ENCODE data around the gene ARHGEF10L.

ARHGEF10L gene

DNA sequence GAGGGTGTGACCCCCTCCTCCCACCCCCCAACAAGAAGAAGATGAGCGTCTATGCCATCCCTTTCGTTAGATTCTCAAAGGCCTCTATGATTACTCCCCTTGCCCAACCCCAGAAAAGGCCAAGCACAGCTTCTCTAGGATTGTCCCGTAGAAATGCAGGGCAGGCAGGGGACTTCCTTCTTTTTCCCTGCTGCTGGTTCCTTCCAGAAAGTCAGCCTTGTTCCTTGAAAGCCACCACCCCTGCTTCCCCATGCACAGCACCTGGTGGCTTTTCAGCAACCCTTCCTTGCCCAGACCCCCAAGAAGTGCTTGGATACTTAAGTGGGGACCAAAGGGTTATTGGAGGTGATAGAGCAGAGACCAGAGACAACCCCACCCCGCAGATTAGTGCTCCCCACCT is 75.1 kb downstream of the ARHGEF10L start:
- TF ChIP-seq, protein P1, sequence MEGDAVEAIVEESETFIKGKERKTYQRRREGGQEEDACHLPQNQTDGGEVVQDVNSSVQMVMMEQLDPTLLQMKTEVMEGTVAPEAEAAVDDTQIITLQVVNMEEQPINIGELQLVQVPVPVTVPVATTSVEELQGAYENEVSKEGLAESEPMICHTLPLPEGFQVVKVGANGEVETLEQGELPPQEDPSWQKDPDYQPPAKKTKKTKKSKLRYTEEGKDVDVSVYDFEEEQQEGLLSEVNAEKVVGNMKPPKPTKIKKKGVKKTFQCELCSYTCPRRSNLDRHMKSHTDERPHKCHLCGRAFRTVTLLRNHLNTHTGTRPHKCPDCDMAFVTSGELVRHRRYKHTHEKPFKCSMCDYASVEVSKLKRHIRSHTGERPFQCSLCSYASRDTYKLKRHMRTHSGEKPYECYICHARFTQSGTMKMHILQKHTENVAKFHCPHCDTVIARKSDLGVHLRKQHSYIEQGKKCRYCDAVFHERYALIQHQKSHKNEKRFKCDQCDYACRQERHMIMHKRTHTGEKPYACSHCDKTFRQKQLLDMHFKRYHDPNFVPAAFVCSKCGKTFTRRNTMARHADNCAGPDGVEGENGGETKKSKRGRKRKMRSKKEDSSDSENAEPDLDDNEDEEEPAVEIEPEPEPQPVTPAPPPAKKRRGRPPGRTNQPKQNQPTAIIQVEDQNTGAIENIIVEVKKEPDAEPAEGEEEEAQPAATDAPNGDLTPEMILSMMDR (IDR thresholded peaks at IDR 0.05; ENCODE audit: extremely low read depth, missing control alignments): no peak

DNA sequence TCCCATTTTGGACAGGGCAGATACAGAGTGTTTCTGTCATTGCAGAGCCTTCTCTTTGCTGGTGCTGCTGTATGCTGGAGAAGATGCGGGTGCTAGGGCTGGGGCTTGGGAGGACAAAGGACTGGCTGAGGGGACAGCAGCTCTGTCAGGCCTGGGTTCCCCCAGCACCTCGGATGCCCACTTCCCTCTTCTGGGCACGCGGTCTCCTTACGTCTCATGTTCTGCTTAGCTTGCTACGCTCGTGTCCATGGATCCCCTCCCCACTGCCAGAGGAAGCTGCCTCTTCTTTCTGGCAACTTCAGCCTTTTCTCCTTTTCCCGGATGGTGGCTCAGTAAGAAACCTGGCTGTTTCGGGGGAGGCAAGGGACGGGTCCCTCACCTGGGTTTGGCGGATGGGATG is 75.7 kb downstream of the ARHGEF10L start:
- TF ChIP-seq, protein P1 (IDR thresholded peaks at IDR 0.05; ENCODE audit: extremely low read depth, missing control alignments): no peak
- DNase-seq (ENCODE audit: low spot score): no peak

More for the DNA sequence above, 75.1 kb downstream of the ARHGEF10L start:
- DNase-seq (ENCODE audit: low spot score): no peak

DNA sequence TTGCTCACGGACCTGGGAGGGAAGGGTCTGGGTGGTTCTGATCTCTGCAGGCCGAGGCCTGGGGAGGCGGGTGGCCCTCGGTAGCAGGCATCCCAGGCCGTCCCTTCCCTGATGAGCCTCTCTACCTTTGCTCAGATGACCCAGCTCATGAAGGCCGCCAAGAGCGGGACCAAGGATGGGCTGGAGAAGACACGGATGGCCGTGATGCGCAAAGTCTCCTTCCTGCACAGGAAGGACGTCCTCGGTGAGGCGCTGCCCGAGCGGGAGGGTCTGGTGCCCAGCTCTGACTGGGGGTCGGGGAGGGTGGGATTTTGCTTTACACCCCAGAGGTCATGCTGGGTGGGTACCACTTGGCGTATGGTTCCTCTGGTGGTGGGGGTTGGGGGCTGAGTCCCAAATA is 76.5 kb downstream of the ARHGEF10L start:
- DNase-seq (ENCODE audit: low spot score): no peak
- TF ChIP-seq, protein P1 (IDR thresholded peaks at IDR 0.05; ENCODE audit: extremely low read depth, missing control alignments): no peak

DNA sequence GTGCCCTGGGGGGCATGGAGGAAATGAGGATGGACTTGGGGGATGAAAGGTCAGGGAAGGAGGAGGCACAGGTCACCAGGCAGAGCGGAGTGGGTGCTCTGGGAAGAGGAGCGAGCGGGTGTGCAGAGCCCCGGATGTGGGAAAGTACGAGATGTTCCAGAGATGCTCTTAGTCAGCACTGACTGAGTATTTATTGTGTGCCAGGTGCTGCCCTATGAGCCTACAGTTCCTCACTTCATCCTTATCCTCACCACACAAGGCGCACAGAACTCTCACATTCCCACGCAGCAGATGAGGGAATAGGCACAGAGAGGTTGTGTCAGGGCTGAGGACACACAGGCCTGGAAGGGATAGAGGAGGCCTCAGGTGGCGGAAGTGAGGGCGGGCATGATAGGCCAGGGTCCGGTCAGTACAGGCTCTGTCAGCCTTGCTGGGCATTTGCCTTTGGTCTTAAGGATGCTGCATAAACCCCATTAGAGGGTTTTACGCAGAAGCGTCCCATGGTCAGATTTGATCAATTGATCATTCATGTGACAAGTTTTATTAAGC is 77.3 kb downstream of the ARHGEF10L start:
- DNase-seq (ENCODE audit: low spot score): no peak

DNA sequence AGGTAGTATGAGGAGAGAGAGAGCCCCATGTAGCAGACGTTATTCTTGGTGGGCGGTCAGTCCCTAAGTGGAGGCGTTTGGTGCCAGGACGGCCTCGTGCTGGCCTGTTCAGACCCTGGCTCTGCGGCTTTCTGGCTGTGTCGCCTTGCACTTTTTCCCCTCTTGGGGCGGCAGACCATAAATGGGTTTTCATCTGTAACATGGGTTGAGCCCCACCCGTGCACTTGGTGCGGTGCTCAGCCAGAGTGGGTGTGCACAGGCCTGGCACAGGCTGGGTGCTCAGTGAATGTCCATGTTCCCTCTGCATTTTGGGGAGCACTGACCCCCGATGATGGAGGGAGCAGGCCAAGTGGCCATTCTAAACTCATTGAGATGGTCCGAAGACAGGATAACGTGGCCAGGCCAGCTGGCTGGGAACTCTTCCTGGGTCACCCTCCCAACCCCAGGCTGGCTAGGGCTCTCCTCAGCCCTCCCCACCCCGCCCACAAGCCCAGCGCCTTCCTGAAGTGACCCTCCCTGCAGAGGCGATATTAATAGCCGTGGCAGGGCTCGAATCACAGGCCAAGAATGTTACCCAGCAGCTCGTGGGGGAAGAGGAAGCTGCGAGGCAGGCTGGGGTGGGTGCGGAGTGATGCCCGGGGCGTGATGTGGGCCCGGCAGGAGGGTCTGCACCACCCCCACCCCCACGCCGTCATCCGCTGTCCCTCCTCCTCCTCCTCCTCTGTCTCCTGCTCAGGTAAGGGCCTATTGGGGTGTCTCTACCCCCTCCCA is 78.5 kb downstream of the ARHGEF10L start:
- TF ChIP-seq, protein P1 (IDR thresholded peaks at IDR 0.05; ENCODE audit: extremely low read depth, missing control alignments): no peak
- no peak for DNase-seq (ENCODE audit: low spot score)

More for the DNA sequence above, 77.3 kb downstream of the ARHGEF10L start:
- TF ChIP-seq, protein P1 (IDR thresholded peaks at IDR 0.05; ENCODE audit: extremely low read depth, missing control alignments): no peak

DNA sequence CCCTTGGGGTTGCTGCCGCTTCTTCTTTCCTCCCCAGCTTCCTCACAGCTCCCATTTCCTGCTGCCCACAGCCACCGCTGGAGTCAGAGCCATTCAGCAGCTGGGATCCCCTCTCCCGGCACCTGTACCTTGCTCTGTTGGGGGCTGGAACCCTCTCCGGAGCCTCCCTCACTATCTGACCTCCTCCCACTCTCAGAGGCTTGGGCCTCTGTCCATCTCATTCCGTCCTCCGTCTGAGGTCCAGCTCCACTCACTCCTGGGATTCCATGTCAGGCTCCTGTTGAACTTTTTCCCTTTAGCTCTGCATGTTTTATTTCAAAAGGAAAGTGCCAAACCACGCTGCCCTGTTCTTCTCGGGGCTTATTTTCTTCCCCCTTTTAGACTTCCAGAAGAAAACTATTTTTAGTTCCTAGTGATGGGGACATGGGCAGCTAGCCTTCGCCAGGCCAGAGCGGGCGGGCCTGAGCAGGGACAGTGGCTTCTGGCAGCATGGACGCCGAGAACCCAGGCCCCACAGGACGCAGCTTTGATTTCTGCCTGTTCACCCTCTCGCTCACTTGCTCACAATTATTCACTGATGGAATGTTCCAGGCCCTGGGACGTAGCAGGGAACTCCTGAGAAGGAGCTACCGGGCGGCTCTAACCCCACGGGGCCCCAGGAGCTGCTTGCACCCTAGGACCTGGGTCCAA is 79.2 kb downstream of the ARHGEF10L start:
- no peak for DNase-seq (ENCODE audit: low spot score)
- TF ChIP-seq, protein P1 (IDR thresholded peaks at IDR 0.05; ENCODE audit: extremely low read depth, missing control alignments): no peak

DNA sequence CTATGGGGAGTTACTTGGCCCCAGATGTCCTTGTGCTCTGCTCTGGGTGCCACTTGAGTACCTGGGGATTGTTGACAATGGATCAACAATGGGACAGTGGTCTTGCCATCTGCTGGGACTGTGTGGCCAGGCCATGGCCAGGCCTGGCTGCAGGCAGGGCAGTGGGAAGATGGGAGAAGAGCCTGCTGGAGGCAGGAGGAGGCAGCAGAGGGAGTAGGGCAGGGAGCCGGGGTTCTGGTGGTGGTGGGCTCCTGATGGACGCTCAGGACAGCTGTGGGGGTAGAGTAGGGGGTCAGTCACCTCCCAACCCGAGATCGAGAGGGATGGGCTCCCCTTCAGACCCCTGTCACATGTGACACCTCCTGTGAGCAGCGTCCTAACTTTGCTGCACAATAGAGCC is 81.0 kb downstream of the ARHGEF10L start:
- TF ChIP-seq, protein P1 (IDR thresholded peaks at IDR 0.05; ENCODE audit: extremely low read depth, missing control alignments): no peak
- DNase-seq (ENCODE audit: low spot score): no peak

All from GM20000 (cell line).